ENCODE results near the gene ISM1. TPM values are rescaled to one million over a fixed set of nuclear protein-coding genes. Genes with fewer than 3 reads are reported as not detected.

The ISM1 gene
- total RNA-seq, 2 experiments from 2014 or later, result 0.87 to 1.1 TPM

DNA sequence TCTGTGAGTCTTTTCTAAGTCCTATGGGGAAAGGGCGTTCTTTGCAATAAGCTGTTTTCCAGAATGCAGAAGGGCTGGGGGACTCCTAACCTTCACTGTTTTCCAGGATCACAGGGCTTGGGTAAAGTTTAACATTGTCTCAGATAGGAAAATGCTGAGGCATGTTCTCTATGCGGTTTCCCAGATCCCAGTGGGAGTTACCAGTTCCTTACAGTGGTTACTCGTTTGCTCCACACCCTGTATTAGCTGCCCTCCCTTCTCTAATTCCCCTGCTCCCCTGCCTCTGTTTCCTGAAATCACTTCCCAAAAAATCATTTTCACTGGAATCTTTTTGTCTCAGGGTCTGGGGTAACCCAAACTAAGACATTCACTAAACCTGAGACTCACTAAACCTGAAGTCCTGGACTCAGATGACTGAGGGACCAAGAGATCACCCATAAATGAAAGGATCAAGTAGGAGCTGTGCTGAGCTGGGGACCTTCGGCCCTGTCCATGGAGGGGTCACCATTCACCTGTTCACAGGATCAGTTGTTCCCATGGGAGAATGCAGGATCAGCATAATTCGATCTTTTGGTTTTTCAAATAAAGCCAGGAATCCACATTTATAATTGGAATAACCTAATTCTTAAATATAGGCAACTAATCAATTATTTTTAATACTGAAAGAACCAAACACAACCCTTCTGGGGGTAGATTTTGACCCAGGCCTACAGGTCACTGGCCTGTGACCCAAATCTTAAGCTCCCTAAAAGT lies 76.2 kb downstream of the ISM1 start:
- intact Hi-C loops (cut with DNase I, micrococcal nuclease), result no loop called here
- no peaks in the 10 kb centered on the region for H3K4me1 ChIP-seq (ENCODE audit: insufficient read depth, low read length)
- H3K27ac ChIP-seq (ENCODE audit: low read depth in 1 of 2, low read length in 2 of 2), result no peak overlapping the region
- no peaks in the 10 kb centered on the region for H3K27me3 ChIP-seq (ENCODE audit: control insufficient read depth in 1 of 2, insufficient read depth in 2 of 2, low read length in 2 of 2)
- Mint-ChIP-seq H3K4me3 (no peak overlapping the region), H3K4me1 (ENCODE audit: low read depth) (no peaks in the 10 kb centered on the region), H3K36me3 (ENCODE audit: low read depth) (no peaks in the 10 kb centered on the region), H3K9me3 (no peaks in the 10 kb centered on the region), H3K27me3 (no peaks in the 10 kb centered on the region), H3K27ac (no peak overlapping the region)
- DNase-seq (no peak), ATAC-seq (ENCODE audit: poor library complexity) (no peak)
- no peaks in the 10 kb centered on the region for H3K9me3 ChIP-seq (ENCODE audit: control insufficient read depth in 1 of 2, insufficient read depth in 1 of 2, low read length in 2 of 2)
- H3K4me3 ChIP-seq (ENCODE audit: low read length), result no peak overlapping the region
- TF ChIP-seq CTCF (IDR thresholded peaks at IDR 0.05), result no peak
- H3K36me3 ChIP-seq (ENCODE audit: insufficient read depth, low read length), result no peaks in the 10 kb centered on the region
- ChIA-PET CTCF (no interaction called here), POLR2A (no interaction called here)

GRCh38 chr20:13298692-13299373 lies 77.8 kb downstream of the ISM1 start:
- intact Hi-C loops (cut with DNase I, micrococcal nuclease), result no loop called here
- no peak for DNase-seq
- H3K27ac Mint-ChIP-seq, result no peak overlapping the region
- H3K4me3 Mint-ChIP-seq, result no peak overlapping the region
- H3K36me3 ChIP-seq (ENCODE audit: insufficient read depth, low read length), result no peaks in the 10 kb centered on the region
- CTCF ChIA-PET, result no interaction called here
- no peaks in the 10 kb centered on the region for H3K27me3 Mint-ChIP-seq
- no peaks in the 10 kb centered on the region for H3K9me3 ChIP-seq (ENCODE audit: control insufficient read depth in 1 of 2, insufficient read depth in 1 of 2, low read length in 2 of 2)
- POLR2A ChIA-PET, result no interaction called here
- H3K36me3 Mint-ChIP-seq (ENCODE audit: low read depth), result no peaks in the 10 kb centered on the region
- H3K27ac ChIP-seq (ENCODE audit: low read depth in 1 of 2, low read length in 2 of 2), result no peak overlapping the region
- H3K4me3 ChIP-seq (ENCODE audit: low read length), result no peak overlapping the region
- no peaks in the 10 kb centered on the region for H3K9me3 Mint-ChIP-seq
- no peaks in the 10 kb centered on the region for H3K4me1 Mint-ChIP-seq (ENCODE audit: low read depth)
- H3K4me1 ChIP-seq (ENCODE audit: insufficient read depth, low read length), result no peaks in the 10 kb centered on the region
- H3K27me3 ChIP-seq (ENCODE audit: control insufficient read depth in 1 of 2, insufficient read depth in 2 of 2, low read length in 2 of 2), result no peaks in the 10 kb centered on the region
- ATAC-seq (ENCODE audit: poor library complexity), result no peak
- TF ChIP-seq CTCF (IDR thresholded peaks at IDR 0.05), result no peak

- no peaks in the 10 kb centered on the region for H3K36me3 Mint-ChIP-seq (ENCODE audit: low read depth)
- intact Hi-C loops (cut with DNase I, micrococcal nuclease), result no loop called here
- no peak overlapping the region for H3K4me3 Mint-ChIP-seq
- H3K27me3 Mint-ChIP-seq, result no peaks in the 10 kb centered on the region
- Histone ChIP-seq H3K27ac (ENCODE audit: low read depth in 1 of 2, low read length in 2 of 2) (no peak overlapping the region), H3K9me3 (ENCODE audit: control insufficient read depth in 1 of 2, insufficient read depth in 1 of 2, low read length in 2 of 2) (no peaks in the 10 kb centered on the region), H3K36me3 (ENCODE audit: insufficient read depth, low read length) (no peaks in the 10 kb centered on the region), H3K4me1 (ENCODE audit: insufficient read depth, low read length) (no peaks in the 10 kb centered on the region), H3K4me3 (ENCODE audit: low read length) (no peak overlapping the region), H3K27me3 (ENCODE audit: control insufficient read depth in 1 of 2, insufficient read depth in 2 of 2, low read length in 2 of 2) (no peaks in the 10 kb centered on the region)
- no peak overlapping the region for H3K27ac Mint-ChIP-seq
- TF ChIP-seq CTCF (IDR thresholded peaks at IDR 0.05), result no peak
- H3K4me1 Mint-ChIP-seq (ENCODE audit: low read depth), result no peaks in the 10 kb centered on the region
- CTCF ChIA-PET, result no interaction called here
- POLR2A ChIA-PET, result no interaction called here
- H3K9me3 Mint-ChIP-seq, result no peaks in the 10 kb centered on the region
- DNase-seq, result no peak
- no peak for ATAC-seq (ENCODE audit: poor library complexity)
These were observed 78.3 kb downstream of the ISM1 start for GRCh38 chr20:13299401-13299800.

All from CD4-positive, alpha-beta T cell (primary cell).